ENCODE results near the gene RASSF5.

RASSF5 gene

DNA sequence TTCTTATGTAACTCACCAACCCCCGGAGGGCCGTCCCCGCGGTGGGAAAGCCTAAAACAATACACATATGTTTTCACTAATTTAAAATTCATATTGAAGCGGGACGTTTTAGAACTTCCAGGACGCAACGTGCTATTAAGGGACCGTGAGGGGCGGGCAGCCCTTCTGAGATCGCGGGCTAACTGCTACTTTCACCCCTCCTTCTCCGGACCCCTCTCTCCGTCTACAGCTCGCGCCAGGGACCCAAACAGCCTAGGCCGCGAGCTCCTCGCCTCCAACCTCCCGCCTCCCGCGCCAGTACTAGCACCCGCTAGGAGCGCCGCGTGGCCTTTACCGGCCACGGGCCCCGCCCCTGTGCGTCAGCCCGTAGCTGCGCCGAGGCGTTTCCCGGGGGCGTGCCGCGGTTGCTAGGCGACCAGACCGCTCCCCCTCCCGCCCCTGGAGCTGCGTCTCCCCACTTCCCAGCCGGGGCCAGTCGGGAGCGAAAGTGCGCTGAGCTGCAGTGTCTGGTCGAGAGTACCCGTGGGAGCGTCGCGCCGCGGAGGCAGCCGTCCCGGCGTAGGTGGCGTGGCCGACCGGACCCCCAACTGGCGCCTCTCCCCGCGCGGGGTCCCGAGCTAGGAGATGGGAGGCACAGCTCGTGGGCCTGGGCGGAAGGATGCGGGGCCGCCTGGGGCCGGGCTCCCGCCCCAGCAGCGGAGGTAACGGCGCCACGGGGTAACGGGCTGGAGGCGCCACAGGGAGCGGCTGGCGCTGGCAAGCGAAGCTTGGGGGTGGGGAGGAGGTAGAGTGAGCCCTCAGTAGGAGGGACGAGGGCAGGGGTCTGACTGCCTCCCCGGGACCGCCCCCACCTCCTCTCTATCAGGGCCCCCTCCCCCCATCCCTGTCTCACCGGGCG is 128.0 kb downstream of the RASSF5 start, which contains the start of gene DYRK3:
Gene DYRK3, plus strand, starts transcription at position 457 of the 898 bp plus-strand sequence. Its CDS starts 168 bp downstream, at position 625.
- DNase-seq (ENCODE audit: low spot score), result peak; percentile 94

- DNase-seq (ENCODE audit: low spot score), result no peak
Observed at GRCh38 chr1:206635978-206636345, 128.6 kb downstream of the RASSF5 start.

DNA sequence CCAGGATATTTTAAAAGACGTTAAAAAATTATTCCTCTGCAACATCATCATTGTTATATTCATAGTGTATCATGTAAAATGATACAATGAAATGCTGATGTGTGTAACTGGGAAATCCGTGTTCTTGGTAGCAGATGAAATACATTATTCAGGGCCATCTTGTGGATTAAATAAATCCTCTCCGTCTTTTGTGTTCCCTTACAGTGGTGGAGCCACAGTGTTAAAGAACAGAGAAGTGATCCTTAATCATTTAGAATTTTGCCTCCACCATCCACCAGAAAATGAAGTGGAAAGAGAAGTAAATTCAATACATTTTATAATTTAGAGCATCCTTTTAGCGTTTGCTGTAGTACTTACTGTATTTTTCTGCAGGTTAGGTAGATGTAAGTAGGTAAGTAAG is 129.3 kb downstream of the RASSF5 start:
- no peak for DNase-seq (ENCODE audit: low spot score)

GRCh38 chr1:206637605-206638004 is 130.3 kb downstream of the RASSF5 start:
- DNase-seq (ENCODE audit: low spot score), result no peak
